Measurements from ENCODE around the gene JAK3. TPM values are rescaled to one million over a fixed set of nuclear protein-coding genes. Genes with fewer than 3 reads are reported as not detected.
A peak's percentile ranks its signal among the peaks of the same experiment; 100 is the strongest.
"Not testable (repeated sequence)": the region's sequence is repeated elsewhere in the genome, so short reads cannot be mapped to it uniquely, and the experiment has no call there.

The JAK3 gene
- total RNA-seq, 1 experiment from 2014 or later = 6.9 TPM

- DNase-seq (ENCODE audit: low read depth in 1 of 2, low spot score in 2 of 2) = no peak
- Histone ChIP-seq H3K4me3 (no peak overlapping the region), H3K27ac (no peak overlapping the region), H3K36me3 (no peaks in the 10 kb centered on the region), H3K27me3 (replicated peaks) (peaks cover 41% of the 10 kb centered on the region), H3K4me1 (replicated peaks) (no peaks in the 10 kb centered on the region; the same call in 1 of the 2 replicates), H3K9me3 (replicated peaks) (no peaks in the 10 kb centered on the region)
These were observed 51.6 kb downstream of the JAK3 start for GRCh38 chr19:17796013-17796837.

- no peaks in the 10 kb centered on the region for H3K36me3 ChIP-seq
- no peak overlapping the region for H3K27ac ChIP-seq
- no peaks in the 10 kb centered on the region for H3K9me3 ChIP-seq (replicated peaks)
- H3K27me3 ChIP-seq (replicated peaks) = peaks cover 46% of the 10 kb centered on the region
- no peak overlapping the region for H3K4me3 ChIP-seq
- H3K4me1 ChIP-seq (replicated peaks) = no peaks in the 10 kb centered on the region; the same call in 1 of the 2 replicates
- no peak for DNase-seq (ENCODE audit: low read depth in 1 of 2, low spot score in 2 of 2)
These were observed 52.3 kb downstream of the JAK3 start for GRCh38 chr19:17795495-17795856.

GRCh38 chr19:17794731-17795494 is 52.9 kb downstream of the JAK3 start, which contains the start of gene B3GNT3:
B3GNT3 (plus strand) TSS chr19:17795138; CDS start chr19:17807808, 12,670 bp downstream.
- H3K36me3 ChIP-seq = no peaks in the 10 kb centered on the region
- no peak for DNase-seq (ENCODE audit: low read depth in 1 of 2, low spot score in 2 of 2)
- H3K27me3 ChIP-seq (replicated peaks) = peaks cover 44% of the 10 kb centered on the region

GRCh38 chr19:17794412-17794730 is 53.4 kb downstream of the JAK3 start:
- Histone ChIP-seq H3K27me3 (replicated peaks) (peaks cover 44% of the 10 kb centered on the region), H3K9me3 (replicated peaks) (no peaks in the 10 kb centered on the region), H3K27ac (no peak overlapping the region), H3K36me3 (no peaks in the 10 kb centered on the region), H3K4me1 (replicated peaks) (no peaks in the 10 kb centered on the region; the same call in 1 of the 2 replicates), H3K4me3 (no peak overlapping the region)
- DNase-seq (ENCODE audit: low read depth in 1 of 2, low spot score in 2 of 2) = no peak

More at GRCh38 chr19:17794731-17795494, 52.9 kb downstream of the JAK3 start, which contains the start of gene B3GNT3:
- Histone ChIP-seq H3K4me1 (replicated peaks) (no peaks in the 10 kb centered on the region; the same call in 1 of the 2 replicates), H3K9me3 (replicated peaks) (no peaks in the 10 kb centered on the region), H3K4me3 (no peak within 1 kb of the TSS), H3K27ac (no peak within 1 kb of the TSS)

- no peaks in the 10 kb centered on the region for H3K36me3 ChIP-seq
- no peak overlapping the region for H3K4me3 ChIP-seq
- no peaks in the 10 kb centered on the region for H3K9me3 ChIP-seq (replicated peaks)
- H3K4me1 ChIP-seq (replicated peaks) = no peaks in the 10 kb centered on the region
- peaks cover 33% of the 10 kb centered on the region for H3K27me3 ChIP-seq (replicated peaks)
- DNase-seq (ENCODE audit: low read depth in 1 of 2, low spot score in 2 of 2) = no peak
- H3K27ac ChIP-seq = no peak overlapping the region
These were observed 57.6 kb downstream of the JAK3 start for GRCh38 chr19:17790059-17790780.

DNA sequence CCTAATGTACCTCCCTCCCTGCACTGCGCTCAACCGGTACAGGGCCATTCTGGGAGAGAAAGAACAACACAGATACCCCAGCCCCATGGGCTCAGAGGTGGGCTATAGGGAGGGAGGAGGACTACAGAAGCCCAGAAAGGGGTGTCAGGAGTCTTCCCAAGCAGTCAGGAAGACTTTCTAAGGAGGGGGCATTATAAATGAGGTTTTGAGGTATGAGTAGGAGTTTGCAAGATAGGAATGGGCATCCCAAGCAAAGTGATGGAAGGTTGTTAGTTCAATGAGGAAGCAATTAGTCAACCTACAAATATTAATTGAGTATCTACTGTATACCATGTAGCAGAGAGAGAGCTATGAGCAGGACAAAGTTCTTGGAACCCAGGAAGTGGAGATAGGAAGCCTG is 59.1 kb downstream of the JAK3 start:
- Histone ChIP-seq H3K4me3 (no peak overlapping the region), H3K27me3 (replicated peaks) (peaks cover 18% of the 10 kb centered on the region), H3K27ac (no peak overlapping the region), H3K4me1 (replicated peaks) (no peaks in the 10 kb centered on the region), H3K36me3 (no peaks in the 10 kb centered on the region), H3K9me3 (replicated peaks) (no peaks in the 10 kb centered on the region)
- DNase-seq (ENCODE audit: low read depth in 1 of 2, low spot score in 2 of 2) = no peak

DNA sequence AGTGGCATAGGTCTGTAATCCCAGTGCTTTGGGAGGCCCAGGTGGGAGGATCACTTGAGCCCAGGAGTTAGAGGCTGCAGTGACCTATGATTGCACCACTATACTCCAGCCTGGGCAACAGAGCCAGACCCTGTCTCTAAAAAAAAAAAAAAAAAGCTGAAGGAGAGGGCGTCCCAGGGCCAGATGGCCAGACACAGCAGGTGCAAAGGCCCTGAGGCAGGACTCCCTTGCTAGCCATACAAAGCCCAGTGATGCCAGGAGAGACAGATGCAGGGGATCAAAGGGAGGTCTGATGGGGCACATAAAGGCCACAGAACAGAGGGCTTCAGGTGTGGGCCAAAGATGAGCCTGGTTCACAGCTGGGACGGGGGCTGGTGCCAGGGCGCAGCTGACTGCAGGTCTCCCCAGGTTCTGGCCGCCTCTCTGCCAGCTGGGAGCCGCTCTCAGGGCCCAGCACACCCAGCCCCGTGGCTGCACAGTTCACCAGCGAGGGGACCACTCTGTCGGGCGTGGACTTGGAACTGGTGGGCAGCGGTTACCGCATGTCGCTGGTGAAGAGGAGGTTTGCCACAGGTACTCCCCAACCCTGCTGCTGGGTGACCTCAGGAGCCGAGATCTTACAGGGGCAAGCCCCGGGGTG is 60.4 kb downstream of the JAK3 start:
- Histone ChIP-seq H3K36me3 (no peaks in the 10 kb centered on the region), H3K27ac (no peak overlapping the region), H3K4me3 (no peak overlapping the region), H3K9me3 (replicated peaks) (no peaks in the 10 kb centered on the region), H3K4me1 (replicated peaks) (no peaks in the 10 kb centered on the region), H3K27me3 (replicated peaks) (peaks cover 17% of the 10 kb centered on the region)
- no peak for DNase-seq (ENCODE audit: low read depth in 1 of 2, low spot score in 2 of 2)

- no peaks in the 10 kb centered on the region for H3K9me3 ChIP-seq (replicated peaks)
- peak; percentile 36 to 65 for DNase-seq (ENCODE audit: low read depth in 1 of 2, low spot score in 2 of 2)
- no peak overlapping the region for H3K27ac ChIP-seq
- H3K4me1 ChIP-seq (replicated peaks) = no peaks in the 10 kb centered on the region
- peaks cover 6% of the 10 kb centered on the region; the same call in 1 of the 2 replicates for H3K27me3 ChIP-seq (replicated peaks)
- no peaks in the 10 kb centered on the region for H3K36me3 ChIP-seq
- H3K4me3 ChIP-seq = no peak overlapping the region
These were observed 63.4 kb downstream of the JAK3 start for GRCh38 chr19:17784201-17785008.

DNA sequence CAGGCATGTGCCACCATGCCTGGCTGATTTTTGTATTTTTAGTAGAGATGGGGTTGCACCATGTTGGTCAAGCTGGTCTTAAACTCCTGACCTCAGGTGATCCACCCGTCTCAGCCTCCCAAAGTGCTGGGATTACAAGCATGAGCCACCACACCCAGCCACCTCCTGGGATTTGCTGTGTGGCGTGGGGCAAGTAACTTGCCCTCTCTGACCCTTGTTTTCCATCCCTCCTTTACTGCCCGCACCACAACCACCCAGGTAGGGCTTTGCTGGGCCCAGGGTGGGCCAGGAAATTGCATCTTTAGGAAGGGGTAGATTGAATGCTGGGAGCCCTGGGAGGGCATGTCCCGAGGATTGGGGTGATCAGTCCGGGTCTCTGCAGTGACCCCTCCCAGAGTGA is 64.1 kb downstream of the JAK3 start:
- not testable (repeated sequence) for H3K4me1 ChIP-seq (replicated peaks); H3K36me3 ChIP-seq; H3K27me3 ChIP-seq (replicated peaks); H3K27ac ChIP-seq; H3K4me3 ChIP-seq; DNase-seq (ENCODE audit: low read depth in 1 of 2, low spot score in 2 of 2); H3K9me3 ChIP-seq (replicated peaks)

GRCh38 chr19:17780781-17781180 is 67.0 kb downstream of the JAK3 start:
- no peaks in the 10 kb centered on the region for H3K4me1 ChIP-seq (replicated peaks)
- no peak overlapping the region for H3K4me3 ChIP-seq
- no peak overlapping the region for H3K27ac ChIP-seq
- H3K27me3 ChIP-seq (replicated peaks) = no peaks in the 10 kb centered on the region
- H3K36me3 ChIP-seq = no peaks in the 10 kb centered on the region
- DNase-seq (ENCODE audit: low read depth in 1 of 2, low spot score in 2 of 2) = no peak
- no peaks in the 10 kb centered on the region for H3K9me3 ChIP-seq (replicated peaks)

DNA sequence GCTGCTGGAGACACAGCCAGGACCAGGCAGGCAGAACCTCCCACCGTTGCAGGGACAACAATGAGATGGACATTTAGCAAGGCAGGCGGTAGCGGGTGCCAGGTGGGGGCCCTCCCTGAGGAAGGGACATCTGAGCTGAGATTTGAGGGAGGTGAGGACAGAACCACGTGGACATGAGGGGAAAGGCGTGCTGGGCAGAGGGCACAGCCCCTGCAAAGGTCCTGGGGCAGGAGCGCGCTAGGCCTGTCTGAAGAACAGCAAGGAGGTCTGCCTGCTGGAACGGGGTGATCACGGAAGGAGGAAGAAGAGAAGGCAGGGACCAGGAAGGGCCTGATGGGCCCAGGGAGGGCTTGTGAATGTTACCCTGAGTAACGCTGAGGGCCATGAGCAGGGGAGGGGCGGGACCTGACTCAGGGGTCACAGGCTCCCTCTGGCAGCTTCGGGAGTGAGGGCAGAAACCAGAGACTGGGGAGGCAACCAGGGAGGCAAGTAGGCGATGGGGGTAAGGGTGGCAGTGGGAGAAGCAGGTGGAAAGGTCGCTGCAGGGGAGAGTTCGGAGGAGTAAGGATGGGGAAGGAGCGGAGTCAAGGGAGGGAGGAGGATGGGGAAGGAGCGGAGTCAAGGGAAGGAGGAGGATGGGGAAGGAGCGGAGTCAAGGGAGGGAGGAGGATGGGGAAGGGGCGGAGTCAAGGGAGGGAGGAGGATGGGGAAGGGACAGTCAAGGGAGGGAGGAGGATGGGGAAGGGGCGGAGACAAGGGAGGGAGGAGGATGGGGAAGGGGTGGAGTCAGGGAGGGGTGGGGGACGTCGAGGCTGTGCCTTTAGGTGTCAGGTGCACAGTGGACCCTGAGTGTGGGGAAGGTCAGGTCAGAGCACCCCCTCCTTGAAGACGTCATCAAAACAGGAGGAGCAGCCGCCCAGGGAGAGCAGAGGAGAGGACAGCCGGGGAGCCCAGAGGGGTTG is 68.5 kb downstream of the JAK3 start:
- Histone ChIP-seq H3K27ac (no peak overlapping the region), H3K4me1 (replicated peaks) (no peaks in the 10 kb centered on the region), H3K4me3 (no peak overlapping the region), H3K27me3 (replicated peaks) (0 out of 2 replicates have a peak, but pooled peaks cover 2% of the 10 kb centered on the region), H3K36me3 (no peaks in the 10 kb centered on the region), H3K9me3 (replicated peaks) (no peaks in the 10 kb centered on the region)
- no peak for DNase-seq (ENCODE audit: low read depth in 1 of 2, low spot score in 2 of 2)
